Cardiac muscle cell (in vitro differentiated cells and primary cell): ENCODE measurements around the gene RPA3. TPM values are rescaled to one million over a fixed set of nuclear protein-coding genes. Genes with fewer than 3 reads are reported as not detected.

Experiments used
- DNase-seq, 2 donors: peaks; one replicate each; pipeline versions ENCODE4 v3.0.0 to v3.0.0-alpha.2; 2010 to 2017; ENCODE audit warnings: low read depth in 1 of 2, low spot score in 1 of 2
- H3K27ac ChIP-seq: fragments of 200-600 bp; sonication (generic); 2 replicates; pipeline ENCODE4 v1.5.1; 2016
- H3K27me3 ChIP-seq: fragments of 200-600 bp; sonication (generic); 2 replicates; pipeline ENCODE4 v1.6.0; 2016; ENCODE audit warnings: control low read depth
- H3K36me3 ChIP-seq: fragments of 200-600 bp; sonication (generic); 2 replicates; pipeline ENCODE4 v1.5.1; 2016; ENCODE audit warnings: control low read depth
- H3K4me1 ChIP-seq: fragments of 200-600 bp; sonication (generic); 2 replicates; pipeline ENCODE4 v1.8.1; 2017; ENCODE audit warnings: low read depth, mild to moderate bottlenecking, mixed run types
- H3K4me3 ChIP-seq: fragments of 200-600 bp; sonication (generic); 2 replicates; pipeline ENCODE4 v1.5.1; 2016; ENCODE audit warnings: mild to moderate bottlenecking
- H3K9me3 ChIP-seq: fragments of 200-600 bp; sonication (generic); 2 replicates; pipeline ENCODE4 v1.5.1; 2017; ENCODE audit warnings: low read depth, mild to moderate bottlenecking, control low read depth
- CTCF ChIP-seq: IDR thresholded peaks from 2 replicates; pipeline ENCODE4 v1.5.1; 2012; ENCODE audit warnings: low read depth, mild to moderate bottlenecking, low read length
- polyA plus RNA-seq: library from polyadenylated mRNA; unstranded; fragments of >200 nt; fragmentation: Nextera tagmentation; extraction: Ambion mirVana; gene quantifications from 2 replicates; pipeline ENCODE4 v1.2.1, GENCODE V29; 2016
- total RNA-seq: library from RNA; depleted of rRNA; stranded (reverse); fragments of >200 nt; gene quantifications from 2 replicates; pipeline ENCODE4 v1.2.3, GENCODE V29; 2016

RPA3 gene
- total and polyA plus RNA-seq, 2 experiments from 2014 or later: 16.6 to 75.8 TPM

- Histone ChIP-seq H3K4me3 (no peak overlapping the region), H3K4me1 (peaks cover 7% of the 10 kb centered on the region), H3K9me3 (no peaks in the 10 kb centered on the region), H3K27ac (no peak overlapping the region), H3K27me3 (no peaks in the 10 kb centered on the region), H3K36me3 (no peaks in the 10 kb centered on the region)
- TF ChIP-seq CTCF: no peak
- DNase-seq: no peak
Measured at GRCh38 chr7:7713730-7714129, 4.7 kb downstream of the RPA3 start.

- no peak for TF ChIP-seq CTCF
- no peak for DNase-seq
- H3K27ac ChIP-seq: no peak overlapping the region
Measured at GRCh38 chr7:7710469-7710868, 7.9 kb downstream of the RPA3 start.

GRCh38 chr7:7709291-7709690 lies 9.1 kb downstream of the RPA3 start:
- no peaks in the 10 kb centered on the region for H3K9me3 ChIP-seq
- no peak overlapping the region for H3K4me3 ChIP-seq
- H3K4me1 ChIP-seq: peaks cover 7% of the 10 kb centered on the region
- H3K27ac ChIP-seq: no peak overlapping the region
- H3K36me3 ChIP-seq: no peaks in the 10 kb centered on the region
- no peak for TF ChIP-seq CTCF
- DNase-seq: peak in 1 of 2 donors; percentile 33
- H3K27me3 ChIP-seq: no peaks in the 10 kb centered on the region

More at GRCh38 chr7:7710469-7710868, 7.9 kb downstream of the RPA3 start:
- H3K4me1 ChIP-seq: peaks cover 7% of the 10 kb centered on the region
- H3K4me3 ChIP-seq: no peak overlapping the region
- no peaks in the 10 kb centered on the region for H3K36me3 ChIP-seq
- H3K9me3 ChIP-seq: no peaks in the 10 kb centered on the region
- H3K27me3 ChIP-seq: no peaks in the 10 kb centered on the region

GRCh38 chr7:7707806-7708205 lies 10.6 kb downstream of the RPA3 start:
- Histone ChIP-seq H3K4me3 (no peak overlapping the region), H3K9me3 (no peaks in the 10 kb centered on the region), H3K36me3 (no peaks in the 10 kb centered on the region), H3K27me3 (no peaks in the 10 kb centered on the region), H3K4me1 (peaks cover 11% of the 10 kb centered on the region), H3K27ac (no peak overlapping the region)
- no peak for TF ChIP-seq CTCF
- peak in 1 of 2 donors; percentile 13 for DNase-seq

GRCh38 chr7:7707246-7707645 lies 11.2 kb downstream of the RPA3 start:
- Histone ChIP-seq H3K9me3 (no peaks in the 10 kb centered on the region), H3K4me3 (no peak overlapping the region), H3K27me3 (no peaks in the 10 kb centered on the region), H3K27ac (no peak overlapping the region), H3K36me3 (no peaks in the 10 kb centered on the region), H3K4me1 (peaks cover 13% of the 10 kb centered on the region)
- DNase-seq: no peak
- TF ChIP-seq CTCF: no peak

GRCh38 chr7:7706556-7707172 lies 11.7 kb downstream of the RPA3 start:
- Histone ChIP-seq H3K36me3 (no peaks in the 10 kb centered on the region), H3K4me1 (peaks cover 13% of the 10 kb centered on the region), H3K27ac (no peak overlapping the region), H3K27me3 (no peaks in the 10 kb centered on the region), H3K4me3 (no peak overlapping the region), H3K9me3 (no peaks in the 10 kb centered on the region)
- DNase-seq: peak in 1 of 2 donors; percentile 12
- no peak for TF ChIP-seq CTCF
